Measurements from ENCODE around the gene CCDC136. TPM values are rescaled to one million over a fixed set of nuclear protein-coding genes. Genes with fewer than 3 reads are reported as not detected.

CCDC136 gene
- total RNA-seq, 1 experiment from 2014 or later, result 31.1 TPM

- no peak overlapping the region for H2AK5ac ChIP-seq (ENCODE audit: insufficient read length, low read length)
- H3K36me3 Mint-ChIP-seq (ENCODE audit: insufficient read depth in 1 of 3, low read depth in 3 of 3), result peaks cover 10 to 18% (median 12%) of the 10 kb centered on the region in 3 experiments
- H2AFZ ChIP-seq (ENCODE audit: low read length), result no peak overlapping the region
- H3K27ac ChIP-seq (ENCODE audit: insufficient read length, low read depth, low read length), result no peak overlapping the region
- H2BK15ac ChIP-seq (ENCODE audit: low read depth, low read length), result no peak overlapping the region
- H3K56ac ChIP-seq (ENCODE audit: insufficient read length, low read depth, low read length), result no peak overlapping the region
- no peak overlapping the region for H3K4ac ChIP-seq (ENCODE audit: low read depth, low read length)
- no peak overlapping the region for H2BK5ac ChIP-seq (ENCODE audit: insufficient read length, low read length)
- H4K20me1 ChIP-seq (ENCODE audit: control insufficient read depth, insufficient read depth, insufficient read length), result no peaks in the 10 kb centered on the region
- peaks cover 11% of the 10 kb centered on the region; the same call in 1 of the 2 replicates for H3K27me3 ChIP-seq (ENCODE audit: insufficient read depth, low read length)
- H3T11ph ChIP-seq (ENCODE audit: low read length), result no peak overlapping the region
- H2BK12ac ChIP-seq (ENCODE audit: insufficient read length, low read depth, low read length), result no peak overlapping the region
- no peak overlapping the region for H3K9ac ChIP-seq (ENCODE audit: extremely low read depth, insufficient read length, low read length)
- H3K23ac ChIP-seq (ENCODE audit: insufficient read length, low read depth, low read length), result no peak overlapping the region
- H2BK120ac ChIP-seq (ENCODE audit: low read depth, low read length, poor library complexity, severe bottlenecking), result no peak overlapping the region
- H3K18ac ChIP-seq (ENCODE audit: insufficient read length, low read depth, low read length), result no peak overlapping the region
- no peak overlapping the region for H4K8ac ChIP-seq (replicated peaks; ENCODE audit: insufficient read length, low read depth, low read length)
- peaks cover 12% of the 10 kb centered on the region for H3K23me2 ChIP-seq (ENCODE audit: insufficient read length, low read depth, low read length, poor library complexity, severe bottlenecking)
- H4K5ac ChIP-seq (ENCODE audit: insufficient read length, low read depth, low read length), result no peak overlapping the region
- DNase-seq, result peak; percentile 45
- peak overlapping the region; percentile 56 to 80 for H3K4me3 Mint-ChIP-seq
- H3K4me1 ChIP-seq (ENCODE audit: insufficient read depth, low read length), result no peaks in the 10 kb centered on the region
- TF ChIP-seq CTCF (conservative IDR thresholded peaks at IDR 0.05), result no peak
- WGBS (ENCODE audit: extremely low coverage, insufficient read length, low lambda C conversion rate), result no CpG with 5 or more reads among the region's 30 CpGs
- H3K9me3 Mint-ChIP-seq, result no peaks in the 10 kb centered on the region; a peak in 1 of 5 replicates
- no peak overlapping the region for H2BK20ac ChIP-seq (ENCODE audit: low read depth, low read length, poor library complexity, severe bottlenecking)
- no peak overlapping the region for H3K27ac Mint-ChIP-seq
- no peaks in the 10 kb centered on the region for H3K79me2 ChIP-seq (ENCODE audit: insufficient read depth, low read length)
- H3K79me1 ChIP-seq (ENCODE audit: insufficient read depth, low read depth, low read length, poor library complexity, severe bottlenecking), result no peaks in the 10 kb centered on the region
- no peak overlapping the region for H3K14ac ChIP-seq (ENCODE audit: insufficient read depth, low read length)
- peaks cover 52% of the 10 kb centered on the region for H3K27me3 Mint-ChIP-seq (ENCODE audit: low read depth)
- no peak overlapping the region for H4K91ac ChIP-seq (ENCODE audit: insufficient read length, low read depth, low read length)
- H3K4me2 ChIP-seq (ENCODE audit: insufficient read depth, insufficient read length, low read length), result peak overlapping the region; percentile 39
- peaks cover 27 to 28% of the 10 kb centered on the region in 2 experiments for H3K4me1 Mint-ChIP-seq
- no peaks in the 10 kb centered on the region for H3K9me3 ChIP-seq (ENCODE audit: control insufficient read depth, low read depth, low read length)
Observed at GRCh38 chr7:128869944-128870285, 78.1 kb downstream of the CCDC136 start.
